ENCODE data around the gene P2RY2.
"Not testable (repeated sequence)": the region's sequence is repeated elsewhere in the genome, so short reads cannot be mapped to it uniquely, and the experiment has no call there.

P2RY2 gene

GRCh38 chr11:73269459-73270015 is 51.5 kb downstream of the P2RY2 start:
- H3K9me3 Mint-ChIP-seq, result no peaks in the 10 kb centered on the region
- DNase-seq, result peak in 1 of 2 donors; percentile 4
- ATAC-seq, result no peak
- H3K27ac Mint-ChIP-seq, result no peak overlapping the region
- H3K4me1 Mint-ChIP-seq, result peaks cover 6% of the 10 kb centered on the region
- peaks cover 41% of the 10 kb centered on the region for H3K27me3 Mint-ChIP-seq
- no peak overlapping the region for H3K4me3 Mint-ChIP-seq

- Mint-ChIP-seq H3K27ac (no peak overlapping the region), H3K9me3 (no peaks in the 10 kb centered on the region), H3K27me3 (peaks cover 41% of the 10 kb centered on the region), H3K4me1 (no peaks in the 10 kb centered on the region), H3K4me3 (no peak overlapping the region)
- peak in 1 of 2 donors; percentile 8 for DNase-seq
- no peak for ATAC-seq
These were observed 52.2 kb downstream of the P2RY2 start for GRCh38 chr11:73270016-73270854.

- Mint-ChIP-seq H3K4me1 (no peaks in the 10 kb centered on the region), H3K27ac (peak overlapping the region in 1 of 2 donors; percentile 14), H3K27me3 (peaks cover 35% of the 10 kb centered on the region), H3K9me3 (no peaks in the 10 kb centered on the region), H3K4me3 (no peak overlapping the region)
- DNase-seq (no peak), ATAC-seq (no peak)
These were observed 52.9 kb downstream of the P2RY2 start for GRCh38 chr11:73270855-73271477.

GRCh38 chr11:73271478-73271865 is 53.4 kb downstream of the P2RY2 start:
- ATAC-seq, H3K9me3 Mint-ChIP-seq, H3K4me3 Mint-ChIP-seq, H3K4me1 Mint-ChIP-seq, H3K27ac Mint-ChIP-seq, DNase-seq: not testable (repeated sequence)
- H3K27me3 Mint-ChIP-seq, result peaks cover 30% of the 10 kb centered on the region

GRCh38 chr11:73271936-73272679 is 54.0 kb downstream of the P2RY2 start, which contains the start of gene P2RY6:
Gene P2RY6, plus strand, starts transcription at chr11:73272338. Its CDS starts 24,181 bp downstream, at chr11:73296519.
- Mint-ChIP-seq H3K9me3 (no peaks in the 10 kb centered on the region), H3K27me3 (peaks cover 29% of the 10 kb centered on the region), H3K27ac (no peak within 1 kb of the TSS), H3K4me1 (no peaks in the 10 kb centered on the region), H3K4me3 (no peak within 1 kb of the TSS)
- DNase-seq, result no peak
- no peak for ATAC-seq

GRCh38 chr11:73272680-73273038 is 54.6 kb downstream of the P2RY2 start:
- Mint-ChIP-seq H3K4me1 (no peaks in the 10 kb centered on the region), H3K9me3 (no peaks in the 10 kb centered on the region), H3K4me3 (no peak overlapping the region), H3K27me3 (peaks cover 29% of the 10 kb centered on the region), H3K27ac (no peak overlapping the region)
- no peak for ATAC-seq
- DNase-seq, result no peak

GRCh38 chr11:73273222-73273895 is 55.3 kb downstream of the P2RY2 start:
- ATAC-seq (no peak), DNase-seq (no peak)
- Mint-ChIP-seq H3K4me3 (no peak overlapping the region), H3K9me3 (no peaks in the 10 kb centered on the region), H3K4me1 (no peaks in the 10 kb centered on the region), H3K27me3 (peaks cover 29% of the 10 kb centered on the region), H3K27ac (no peak overlapping the region)

- H3K4me3 Mint-ChIP-seq, H3K9me3 Mint-ChIP-seq, DNase-seq, H3K4me1 Mint-ChIP-seq, ATAC-seq: not testable (repeated sequence)
- H3K27ac Mint-ChIP-seq, result peak overlapping the region in 1 of 2 donors; percentile 54
- H3K27me3 Mint-ChIP-seq, result peaks cover 22% of the 10 kb centered on the region
These were observed 56.1 kb downstream of the P2RY2 start for GRCh38 chr11:73274191-73274590.

DNA sequence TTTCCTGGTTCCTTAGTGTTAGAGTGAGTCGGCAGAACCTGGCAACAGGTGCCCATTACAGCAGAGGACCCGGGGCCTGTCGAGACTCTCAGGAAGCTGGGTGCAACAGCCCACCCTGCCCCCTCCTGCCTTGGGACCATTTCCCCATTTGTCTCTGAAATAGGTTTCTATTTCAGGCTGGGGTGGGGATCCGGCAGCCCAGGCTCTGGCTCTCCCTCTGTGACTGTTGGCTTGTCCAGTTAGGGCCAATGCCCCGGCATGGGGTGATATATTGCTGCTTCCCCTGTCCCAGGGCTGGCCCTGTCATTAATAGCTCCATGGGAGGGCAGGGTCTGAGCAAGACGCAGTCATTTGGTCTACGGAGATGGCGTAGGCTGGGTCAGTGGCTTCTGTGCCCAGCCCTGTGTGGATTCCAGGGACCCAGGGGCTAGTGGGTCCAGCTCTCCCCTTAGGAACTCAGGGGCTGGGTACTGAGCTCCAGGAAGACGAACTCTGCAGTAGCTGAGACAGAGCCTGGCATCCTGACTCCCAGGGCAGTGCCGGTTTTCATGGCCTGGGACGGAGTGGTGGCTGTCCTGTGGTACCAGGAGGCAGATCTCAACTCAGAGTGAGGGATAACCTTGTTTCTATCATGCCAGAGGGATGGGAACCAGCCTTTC is 56.8 kb downstream of the P2RY2 start:
- ATAC-seq, result no peak
- DNase-seq, result no peak

DNA sequence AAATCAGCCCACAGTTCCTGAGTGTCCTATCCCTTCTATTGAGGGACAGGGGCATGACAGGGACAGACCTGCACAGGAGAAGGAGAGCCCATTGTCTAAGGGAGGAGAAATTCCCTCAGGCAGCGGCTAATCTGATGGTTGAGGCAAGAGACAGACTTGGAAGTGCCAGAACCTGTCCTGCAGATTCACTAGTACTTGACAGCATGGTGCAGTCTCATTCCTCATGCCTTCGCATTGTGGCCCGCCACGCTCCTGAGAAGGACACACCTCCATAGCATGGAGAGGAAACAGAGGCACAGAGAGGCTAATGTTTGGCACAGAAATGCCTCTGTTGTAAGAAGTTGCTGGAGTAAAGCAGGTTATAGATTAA is 57.3 kb downstream of the P2RY2 start:
- Mint-ChIP-seq H3K9me3 (no peaks in the 10 kb centered on the region), H3K4me3 (no peak overlapping the region), H3K4me1 (no peaks in the 10 kb centered on the region), H3K27ac (no peak overlapping the region), H3K27me3 (peaks cover 22% of the 10 kb centered on the region)
- DNase-seq, result no peak
- ATAC-seq, result no peak

More for the DNA sequence above, 56.8 kb downstream of the P2RY2 start:
- Mint-ChIP-seq H3K9me3 (no peaks in the 10 kb centered on the region), H3K27me3 (peaks cover 22% of the 10 kb centered on the region), H3K4me1 (no peaks in the 10 kb centered on the region), H3K4me3 (no peak overlapping the region), H3K27ac (no peak overlapping the region)

DNA sequence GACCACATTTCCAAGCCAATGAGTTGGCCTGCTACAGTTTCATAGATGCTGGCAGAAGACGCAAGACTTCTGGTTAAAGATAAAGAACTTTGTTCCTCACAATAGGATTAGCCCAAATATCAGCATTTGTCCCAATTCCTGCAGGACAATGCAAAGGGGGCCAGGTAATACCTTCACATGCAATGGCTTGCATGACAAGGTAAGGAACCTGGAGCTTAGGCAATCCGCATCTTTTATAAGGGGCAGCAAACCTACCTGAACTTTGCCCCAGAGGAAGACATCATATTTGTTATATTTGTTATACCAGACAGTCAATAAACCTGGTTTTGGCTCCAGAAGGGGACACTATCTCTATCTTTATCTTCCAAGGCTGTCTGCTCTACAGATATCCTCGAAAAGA is 59.4 kb downstream of the P2RY2 start:
- Mint-ChIP-seq H3K27ac (no peak overlapping the region), H3K4me3 (no peak overlapping the region), H3K27me3 (peaks cover 23% of the 10 kb centered on the region), H3K4me1 (peaks cover 11% of the 10 kb centered on the region), H3K9me3 (no peaks in the 10 kb centered on the region)
- DNase-seq (no peak), ATAC-seq (no peak)

DNA sequence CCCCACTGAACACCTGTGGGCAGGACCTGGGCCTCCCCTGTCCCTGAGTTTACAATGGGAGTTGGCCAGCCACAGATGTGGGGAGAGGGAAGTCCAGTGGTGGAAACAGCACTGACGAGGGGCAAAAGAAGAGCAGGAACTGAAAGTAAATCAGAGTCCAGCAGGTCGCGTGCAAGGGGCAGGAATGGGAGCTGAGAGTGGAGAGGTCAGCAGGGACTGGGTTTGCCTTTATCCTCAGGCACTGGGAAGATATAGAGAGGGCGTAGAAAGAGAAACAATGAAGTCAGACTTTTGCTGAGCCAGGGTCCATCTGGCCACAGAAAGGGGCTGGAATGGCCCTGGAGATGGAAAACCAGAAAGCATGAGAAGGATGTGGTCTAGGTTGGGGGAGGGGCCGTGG is 62.5 kb downstream of the P2RY2 start:
- ATAC-seq (no peak), DNase-seq (no peak)
- no peak overlapping the region for H3K27ac Mint-ChIP-seq
- no peak overlapping the region for H3K4me3 Mint-ChIP-seq
- peaks cover 13% of the 10 kb centered on the region for H3K27me3 Mint-ChIP-seq
- no peaks in the 10 kb centered on the region for H3K9me3 Mint-ChIP-seq
- peaks cover 11% of the 10 kb centered on the region for H3K4me1 Mint-ChIP-seq

- DNase-seq (no peak), ATAC-seq (no peak)
- Mint-ChIP-seq H3K4me3 (no peak overlapping the region), H3K27ac (no peak overlapping the region), H3K4me1 (peaks cover 11% of the 10 kb centered on the region), H3K9me3 (no peaks in the 10 kb centered on the region), H3K27me3 (peaks cover 13% of the 10 kb centered on the region)
These were observed 63.2 kb downstream of the P2RY2 start for GRCh38 chr11:73281201-73281741.

DNA sequence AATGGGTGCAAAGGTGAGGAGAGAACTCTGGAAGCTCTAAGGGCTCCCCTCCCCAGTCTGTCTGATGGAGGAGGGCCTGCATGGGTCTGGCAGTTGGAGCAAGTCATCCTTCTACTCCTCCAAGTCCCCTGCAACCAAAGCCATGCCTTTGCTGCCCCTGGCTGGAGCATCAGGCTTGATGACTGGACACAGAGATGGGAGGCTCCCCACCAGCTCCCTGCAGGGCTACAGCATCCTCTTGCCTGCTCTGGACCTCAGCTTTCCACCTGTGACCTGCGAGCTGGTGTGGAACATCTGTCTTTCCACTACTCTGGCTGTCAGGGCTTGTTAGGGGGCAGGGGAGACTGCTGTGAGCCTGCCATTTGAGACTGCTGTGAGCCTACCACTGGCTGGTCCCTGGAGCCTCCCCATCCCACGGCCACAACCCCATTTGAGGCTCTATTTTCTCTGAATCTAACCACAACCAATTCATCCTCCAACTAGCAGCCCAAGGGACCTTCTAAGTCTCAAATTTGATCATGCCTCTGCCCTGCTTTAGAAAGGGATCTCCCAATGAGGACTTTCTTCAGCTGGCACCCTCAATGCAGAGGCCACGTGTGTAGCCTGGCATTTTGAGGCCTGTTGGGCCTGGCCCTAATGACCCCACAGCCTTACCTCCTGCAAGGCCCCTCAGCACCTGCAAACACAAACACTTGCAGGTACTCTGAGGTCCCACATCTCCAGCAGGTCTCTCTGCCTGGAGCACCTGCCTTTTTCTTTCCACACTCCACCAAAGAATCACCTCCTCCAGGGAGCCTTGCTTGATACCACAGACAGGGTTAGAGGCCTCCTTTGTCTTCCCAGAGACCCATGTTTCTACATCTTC is 63.9 kb downstream of the P2RY2 start:
- no peaks in the 10 kb centered on the region for H3K9me3 Mint-ChIP-seq
- peaks cover 17% of the 10 kb centered on the region for H3K27me3 Mint-ChIP-seq
- H3K4me3 Mint-ChIP-seq, result no peak overlapping the region
- H3K27ac Mint-ChIP-seq, result peak overlapping the region in 1 of 2 donors; percentile 27
- peaks cover 11% of the 10 kb centered on the region for H3K4me1 Mint-ChIP-seq
- no peak for ATAC-seq
- DNase-seq, result no peak
